Tibial nerve (tissue), 4 donors: ENCODE results near the gene EMC8.

Experiments
- EP300 ChIP-seq, 2 donors: sonication (generic); formaldehyde crosslinking; IDR thresholded peaks; one replicate each; pipeline ENCODE4 v1.6.1; 2017; ENCODE audit warnings: antibody characterized with exemption in 2 of 2, mild to moderate bottlenecking in 1 of 2
- POLR2A ChIP-seq, 2 donors: fragments of 450-650 bp; IDR thresholded peaks; one replicate each; pipeline ENCODE4 v1.6.1; 2017; ENCODE audit warnings: antibody characterized with exemption in 2 of 2, mild to moderate bottlenecking in 2 of 2, moderate library complexity in 2 of 2
- TF ChIP-seq, protein P1 (sequence below), 5 experiments: fragments of 200-600 bp in 3 of 5; fragments of 450-650 bp in 2 of 5; sonication (generic) in 3 of 5; IDR thresholded peaks; one replicate each; pipeline ENCODE4 v1.5.1; 2016 to 2019; ENCODE audit warnings: antibody characterized with exemption in 5 of 5, mild to moderate bottlenecking in 3 of 5, moderate library complexity in 2 of 5

- TF ChIP-seq POLR2A (IDR thresholded peaks at IDR 0.05) (no peak), EP300 (IDR thresholded peaks at IDR 0.05) (no peak)
- TF ChIP-seq, protein P1, sequence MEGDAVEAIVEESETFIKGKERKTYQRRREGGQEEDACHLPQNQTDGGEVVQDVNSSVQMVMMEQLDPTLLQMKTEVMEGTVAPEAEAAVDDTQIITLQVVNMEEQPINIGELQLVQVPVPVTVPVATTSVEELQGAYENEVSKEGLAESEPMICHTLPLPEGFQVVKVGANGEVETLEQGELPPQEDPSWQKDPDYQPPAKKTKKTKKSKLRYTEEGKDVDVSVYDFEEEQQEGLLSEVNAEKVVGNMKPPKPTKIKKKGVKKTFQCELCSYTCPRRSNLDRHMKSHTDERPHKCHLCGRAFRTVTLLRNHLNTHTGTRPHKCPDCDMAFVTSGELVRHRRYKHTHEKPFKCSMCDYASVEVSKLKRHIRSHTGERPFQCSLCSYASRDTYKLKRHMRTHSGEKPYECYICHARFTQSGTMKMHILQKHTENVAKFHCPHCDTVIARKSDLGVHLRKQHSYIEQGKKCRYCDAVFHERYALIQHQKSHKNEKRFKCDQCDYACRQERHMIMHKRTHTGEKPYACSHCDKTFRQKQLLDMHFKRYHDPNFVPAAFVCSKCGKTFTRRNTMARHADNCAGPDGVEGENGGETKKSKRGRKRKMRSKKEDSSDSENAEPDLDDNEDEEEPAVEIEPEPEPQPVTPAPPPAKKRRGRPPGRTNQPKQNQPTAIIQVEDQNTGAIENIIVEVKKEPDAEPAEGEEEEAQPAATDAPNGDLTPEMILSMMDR (IDR thresholded peaks at IDR 0.05) = no peak
Observed at GRCh38 chr16:85793662-85794298, 5.6 kb downstream of the EMC8 start.
